ENCODE results near the gene LIPC.

Gene LIPC

GRCh38 chr15:58436552-58436951 is 4.8 kb downstream of the LIPC start:
- no peak for DNase-seq (ENCODE audit: low spot score)

- DNase-seq (ENCODE audit: low spot score): no peak
Observed at GRCh38 chr15:58437531-58438105, 5.8 kb downstream of the LIPC start.

GRCh38 chr15:58438111-58438510 is 6.3 kb downstream of the LIPC start:
- DNase-seq (ENCODE audit: low spot score): peak; percentile 5

GRCh38 chr15:58438956-58439355 is 7.2 kb downstream of the LIPC start:
- no peak for DNase-seq (ENCODE audit: low spot score)

- no peak for DNase-seq (ENCODE audit: low spot score)
Observed at GRCh38 chr15:58440158-58440910, 8.5 kb downstream of the LIPC start.

GRCh38 chr15:58440922-58441321 is 9.1 kb downstream of the LIPC start:
- no peak for DNase-seq (ENCODE audit: low spot score)

- DNase-seq (ENCODE audit: low spot score): no peak
Observed at GRCh38 chr15:58441376-58442070, 9.7 kb downstream of the LIPC start.

- no peak for DNase-seq (ENCODE audit: low spot score)
Observed at GRCh38 chr15:58442122-58442521, 10.3 kb downstream of the LIPC start.

- DNase-seq (ENCODE audit: low spot score): no peak
Observed at GRCh38 chr15:58443308-58443707, 11.5 kb downstream of the LIPC start.

- DNase-seq (ENCODE audit: low spot score): no peak
Observed at GRCh38 chr15:58444056-58444455, 12.3 kb downstream of the LIPC start.

- DNase-seq (ENCODE audit: low spot score): no peak
Observed at GRCh38 chr15:58444658-58445332, 13.0 kb downstream of the LIPC start.

GRCh38 chr15:58445865-58446264 is 14.1 kb downstream of the LIPC start:
- no peak for DNase-seq (ENCODE audit: low spot score)

GRCh38 chr15:58446521-58446920 is 14.7 kb downstream of the LIPC start:
- no peak for DNase-seq (ENCODE audit: low spot score)

- no peak for DNase-seq (ENCODE audit: low spot score)
Observed at GRCh38 chr15:58447271-58448010, 15.7 kb downstream of the LIPC start.

- DNase-seq (ENCODE audit: low spot score): no peak
Observed at GRCh38 chr15:58448331-58448730, 16.5 kb downstream of the LIPC start.

GRCh38 chr15:58448906-58449305 is 17.1 kb downstream of the LIPC start:
- DNase-seq (ENCODE audit: low spot score): no peak

GRCh38 chr15:58451826-58452225 is 20.0 kb downstream of the LIPC start:
- no peak for DNase-seq (ENCODE audit: low spot score)

- no peak for DNase-seq (ENCODE audit: low spot score)
Observed at GRCh38 chr15:58452775-58453174, 21.0 kb downstream of the LIPC start.

- no peak for DNase-seq (ENCODE audit: low spot score)
Observed at GRCh38 chr15:58453931-58454793, 22.4 kb downstream of the LIPC start.

GRCh38 chr15:58454950-58455401 is 23.2 kb downstream of the LIPC start:
- DNase-seq (ENCODE audit: low spot score): no peak

GRCh38 chr15:58457466-58457965 is 25.7 kb downstream of the LIPC start:
- DNase-seq (ENCODE audit: low spot score): no peak

Measured in left forelimb (tissue), 1 donor.